ENCODE data around the gene MSH2.
"Not testable (repeated sequence)": the region's sequence is repeated elsewhere in the genome, so short reads cannot be mapped to it uniquely, and the experiment has no call there.

Gene MSH2

GRCh38 chr2:47471429-47472116 is 68.6 kb downstream of the MSH2 start:
- no peak for DNase-seq (ENCODE audit: low read depth in 2 of 3, low spot score in 2 of 3)

GRCh38 chr2:47479863-47480262 is 76.9 kb downstream of the MSH2 start:
- DNase-seq (ENCODE audit: low read depth in 2 of 3, low spot score in 2 of 3) = no peak

GRCh38 chr2:47483191-47483590 is 80.2 kb downstream of the MSH2 start:
- no peak for DNase-seq (ENCODE audit: low read depth in 2 of 3, low spot score in 2 of 3)

DNA sequence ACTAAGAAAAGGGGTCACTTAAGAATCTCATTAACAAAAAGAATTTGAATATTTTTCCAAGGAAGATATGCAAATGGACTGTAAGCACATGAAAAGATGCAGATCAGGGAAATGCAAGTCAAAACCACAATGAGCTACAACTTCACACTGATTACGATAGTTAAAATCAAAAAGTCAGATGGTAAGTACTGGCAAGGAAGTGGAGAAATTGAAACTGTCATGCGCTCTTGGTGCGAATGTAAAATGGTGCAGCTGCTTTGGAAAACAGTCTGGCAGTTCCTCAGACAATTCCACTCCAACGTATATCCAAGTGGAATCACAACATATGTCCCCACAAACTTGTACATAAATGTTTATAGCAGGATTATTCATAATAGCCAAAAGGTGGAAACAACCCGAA is 81.4 kb downstream of the MSH2 start:
- no peak for DNase-seq (ENCODE audit: low read depth in 2 of 3, low spot score in 2 of 3)

- DNase-seq (ENCODE audit: low read depth in 2 of 3, low spot score in 2 of 3) = no peak
Observed at GRCh38 chr2:47485177-47485576, 82.2 kb downstream of the MSH2 start.

- no peak for DNase-seq (ENCODE audit: low read depth in 2 of 3, low spot score in 2 of 3)
Observed at GRCh38 chr2:47485751-47486300, 82.9 kb downstream of the MSH2 start.

DNA sequence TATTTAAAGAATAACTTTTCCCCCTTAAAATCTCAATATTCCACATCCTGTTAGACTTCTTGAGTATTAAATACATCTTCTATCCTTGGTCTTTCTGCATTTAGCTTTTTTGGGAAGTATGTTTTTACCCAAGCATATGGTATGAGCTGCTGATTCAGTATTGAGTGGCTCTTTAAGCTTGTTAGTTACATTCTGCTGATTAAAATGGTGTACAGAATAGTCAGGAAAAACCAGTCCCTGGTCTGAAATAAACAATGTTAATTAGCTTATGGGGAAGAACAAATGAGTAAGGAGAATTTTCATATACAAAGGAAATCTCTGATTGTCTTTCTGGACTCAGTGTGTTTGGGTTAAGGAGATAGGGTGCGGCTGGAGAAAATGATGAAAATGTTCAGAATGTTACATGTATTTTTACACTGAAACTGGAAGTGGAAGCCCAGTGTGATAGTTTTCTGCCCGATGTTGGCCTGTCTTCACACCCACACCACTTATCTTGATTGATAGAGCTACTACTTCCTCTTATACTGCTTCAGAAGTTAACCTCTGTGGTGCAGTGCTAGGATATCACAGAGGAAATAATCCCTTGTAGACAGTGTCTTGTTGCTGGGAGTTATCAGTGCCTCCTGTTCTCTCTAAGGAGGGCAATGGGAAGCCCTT is 84.0 kb downstream of the MSH2 start:
- no peak for DNase-seq (ENCODE audit: low read depth in 2 of 3, low spot score in 2 of 3)

- DNase-seq (ENCODE audit: low read depth in 2 of 3, low spot score in 2 of 3) = no peak
Observed at GRCh38 chr2:47487498-47487875, 84.5 kb downstream of the MSH2 start.

- DNase-seq (ENCODE audit: low read depth in 2 of 3, low spot score in 2 of 3) = no peak
Observed at GRCh38 chr2:47488870-47489584, 86.1 kb downstream of the MSH2 start.

GRCh38 chr2:47490406-47490805 is 87.5 kb downstream of the MSH2 start:
- no peak for DNase-seq (ENCODE audit: low read depth in 2 of 3, low spot score in 2 of 3)

- DNase-seq (ENCODE audit: low read depth in 2 of 3, low spot score in 2 of 3) = no peak
Observed at GRCh38 chr2:47493317-47494035, 90.5 kb downstream of the MSH2 start.

DNA sequence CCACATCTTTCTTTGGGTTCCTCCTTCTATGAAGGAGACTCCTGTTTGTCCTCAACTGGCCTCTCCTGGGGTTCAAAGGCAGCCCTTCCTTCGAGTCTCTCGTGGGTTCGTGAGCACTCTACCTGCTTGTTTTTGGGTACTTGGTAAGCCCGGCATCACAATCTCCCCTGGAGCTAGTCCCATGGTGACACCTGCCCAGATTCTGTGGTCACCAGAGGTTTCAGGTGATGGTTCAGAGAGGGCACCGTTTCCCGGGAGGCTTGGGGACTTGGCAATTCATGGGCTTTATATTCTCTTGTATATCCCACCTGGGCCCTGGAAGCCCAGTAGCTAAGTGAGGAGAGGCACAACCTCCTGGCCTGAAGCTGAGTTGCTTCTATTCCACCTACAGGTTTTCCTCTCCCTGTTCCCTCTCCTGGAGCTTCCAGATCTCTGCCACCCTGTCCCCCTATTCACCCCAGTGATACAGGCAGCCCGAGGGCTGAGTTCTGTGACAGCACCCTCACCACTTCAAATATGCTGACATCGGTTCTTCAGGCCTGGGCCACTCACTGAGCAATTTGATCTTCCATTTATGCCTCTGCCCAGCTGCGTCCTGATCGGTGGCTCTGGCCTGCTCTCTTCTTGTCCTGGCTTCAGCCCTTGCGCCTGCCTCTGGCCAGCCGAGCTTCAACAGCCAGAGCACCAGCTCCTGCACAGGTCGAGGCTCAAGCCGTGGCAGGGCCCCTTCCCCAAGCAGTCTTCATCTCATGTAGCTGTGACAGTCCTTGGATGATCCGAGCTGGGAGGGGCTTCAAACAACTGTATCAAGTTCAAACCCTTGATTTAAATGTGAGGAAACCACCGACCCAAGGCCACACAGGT is 91.5 kb downstream of the MSH2 start:
- no peak for DNase-seq (ENCODE audit: low read depth in 2 of 3, low spot score in 2 of 3)

DNA sequence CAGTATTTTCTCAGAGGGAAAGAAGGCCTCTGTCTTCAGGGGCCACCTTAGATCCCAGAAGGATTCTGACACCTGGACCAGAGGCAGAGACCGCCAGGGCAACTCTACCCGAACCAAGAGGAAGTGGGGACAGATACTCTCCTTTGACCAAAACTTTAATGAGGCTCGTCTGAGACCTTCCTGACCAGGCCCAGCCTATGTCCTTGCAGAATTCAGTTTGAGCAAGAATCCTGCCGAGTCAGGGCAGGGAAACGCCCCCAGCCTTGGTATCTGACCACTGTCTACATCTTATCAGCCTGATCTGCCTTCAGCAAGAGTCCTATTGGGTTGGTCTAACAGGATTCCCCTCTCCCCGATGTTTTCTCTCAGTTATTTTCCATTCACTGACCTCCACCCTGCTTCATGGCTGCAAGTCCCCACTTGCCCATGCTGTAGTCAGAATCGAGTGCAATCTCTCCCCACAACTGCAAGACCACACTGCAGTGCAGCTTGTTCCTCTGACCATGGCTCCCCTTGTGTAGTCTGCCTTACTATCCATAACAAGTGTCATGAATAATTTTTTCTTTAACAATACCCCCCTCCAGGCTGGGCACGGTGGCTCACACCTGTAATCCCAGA is 95.0 kb downstream of the MSH2 start:
- DNase-seq (ENCODE audit: low read depth in 2 of 3, low spot score in 2 of 3) = no peak

GRCh38 chr2:47499093-47499492 is 96.1 kb downstream of the MSH2 start:
- DNase-seq (ENCODE audit: low read depth in 2 of 3, low spot score in 2 of 3) = no peak

GRCh38 chr2:47499621-47500309 is 96.8 kb downstream of the MSH2 start:
- no peak for DNase-seq (ENCODE audit: low read depth in 2 of 3, low spot score in 2 of 3)

- no peak for DNase-seq (ENCODE audit: low read depth in 2 of 3, low spot score in 2 of 3)
Observed at GRCh38 chr2:47501374-47502200, 98.6 kb downstream of the MSH2 start.

GRCh38 chr2:47502498-47502897 is 99.5 kb downstream of the MSH2 start:
- DNase-seq (ENCODE audit: low read depth in 2 of 3, low spot score in 2 of 3) = not testable (repeated sequence)

DNA sequence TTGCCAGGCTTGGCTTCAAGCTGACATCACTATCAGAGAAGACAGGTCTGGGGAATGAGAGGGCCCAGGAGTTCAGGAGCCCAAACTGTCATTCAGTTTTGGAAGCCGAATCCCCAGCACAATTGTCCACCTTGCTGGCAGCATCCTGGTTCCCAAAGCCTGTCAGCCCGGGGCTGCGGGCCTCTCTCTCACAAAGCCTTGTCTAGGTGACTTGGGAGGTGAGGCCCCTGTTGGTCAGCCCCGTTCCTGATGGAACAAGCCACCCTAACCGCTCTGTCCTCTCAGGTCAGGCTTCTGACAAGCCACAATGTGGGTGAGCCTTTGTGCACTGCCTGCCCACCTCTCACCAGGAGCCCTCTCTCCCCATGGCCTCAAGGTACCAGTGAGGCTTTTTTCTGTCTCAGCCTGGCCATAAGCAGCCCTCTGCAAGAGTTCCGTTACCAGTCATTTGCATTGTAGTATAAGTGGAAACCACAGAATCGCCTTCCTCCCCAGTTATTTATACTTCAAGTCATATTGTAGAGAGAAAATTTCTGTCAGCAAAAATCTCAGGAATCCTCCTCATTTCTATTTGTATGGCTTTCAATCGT is 100.6 kb downstream of the MSH2 start:
- no peak for DNase-seq (ENCODE audit: low read depth in 2 of 3, low spot score in 2 of 3)
